Activated T-helper 2 cell treated with anti-CD3 and anti-CD28 coated beads, Interferon-gamma antibody, Interleukin-2, Interleukin-4, amounts not matched to agents 10 μg/mL and 5 μg/mL and 100 μg/mL, durations not matched to agents 14 hours and 24 hours and 36 hours (primary cell): ENCODE measurements around the gene MTF2. TPM values are rescaled to one million over a fixed set of nuclear protein-coding genes. Genes with fewer than 3 reads are reported as not detected.
"Not testable (repeated sequence)": the region's sequence is repeated elsewhere in the genome, so short reads cannot be mapped to it uniquely, and the experiment has no call there.

Source experiments
- DNase-seq: peaks from one replicate; pipeline ENCODE4 v3.0.0; 2021; ENCODE audit warnings: low spot score
- H3K27ac Mint-ChIP-seq: one replicate; pipeline ENCODE4 v1.8.0; 2021; ENCODE audit warnings: mixed read lengths
- H3K27me3 Mint-ChIP-seq: one replicate; pipeline ENCODE4 v1.8.0; 2021; ENCODE audit warnings: low read depth, mixed read lengths
- H3K36me3 Mint-ChIP-seq: one replicate; pipeline ENCODE4 v1.8.0; 2021; ENCODE audit warnings: low read depth, mixed read lengths
- H3K4me1 Mint-ChIP-seq: one replicate; pipeline ENCODE4 v1.8.0; 2021; ENCODE audit warnings: low read depth, mixed read lengths
- H3K4me3 Mint-ChIP-seq: one replicate; pipeline ENCODE4 v1.8.0; 2021; ENCODE audit warnings: low read depth, mild to moderate bottlenecking, moderate library complexity, mixed read lengths
- H3K9me3 Mint-ChIP-seq: one replicate; pipeline ENCODE4 v1.8.0; 2021; ENCODE audit warnings: mixed read lengths
- intact Hi-C: fragments of 100-400 bp; cut with micrococcal nuclease; formaldehyde crosslinking; loops from one replicate; pipeline ENCODE4 v1.15.1; 2023
- total RNA-seq: library from RNA; stranded (reverse); gene quantifications from 2 replicates; pipeline ENCODE4 v1.2.3, GENCODE V29; 2022

The MTF2 gene
- 73.1 and 83.5 TPM in 2 replicates for total RNA-seq

DNA sequence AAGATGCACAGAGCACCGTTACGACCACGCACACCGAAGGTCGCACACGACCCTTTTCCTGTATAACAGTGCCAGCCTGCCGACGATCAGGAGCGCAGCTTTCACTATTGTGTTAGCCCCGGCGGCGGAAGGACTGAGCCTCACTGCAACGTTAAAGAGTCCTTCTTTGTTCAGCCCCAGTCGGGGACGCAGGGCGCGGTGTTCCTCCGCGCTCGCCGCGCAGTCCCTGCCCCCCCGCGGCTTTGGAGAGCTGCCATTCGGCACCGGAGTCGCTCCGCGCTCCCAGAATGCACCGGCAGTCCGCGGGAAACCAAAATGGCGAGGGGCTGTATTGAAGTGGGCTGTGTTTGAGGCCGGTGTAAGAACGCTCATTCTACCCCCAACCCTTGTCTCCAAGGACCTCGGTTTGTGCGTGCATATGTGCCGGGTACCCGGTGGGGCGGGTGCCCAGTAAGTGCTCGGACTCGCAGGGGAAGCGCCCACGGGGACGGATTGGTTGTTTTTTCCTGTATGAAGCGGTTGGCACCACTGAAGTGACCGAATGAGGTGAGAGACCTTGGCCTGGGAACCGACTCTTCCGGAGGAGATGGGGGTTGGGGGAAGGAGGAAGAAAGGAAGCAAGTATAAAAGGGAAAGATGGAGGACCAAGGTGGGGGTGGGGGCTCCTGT, at the start of gene MTF2:
MTF2 (plus strand) TSS at position 298 of the 669 bp plus-strand sequence; CDS start at position 542, 244 bp downstream.
- peak; percentile 93 for DNase-seq
- Mint-ChIP-seq H3K4me3 (peak within 1 kb of the TSS; percentile 93), H3K36me3 (peaks cover 24% of the 10 kb centered on the region), H3K4me1 (peaks cover 25% of the 10 kb centered on the region), H3K27ac (peak within 1 kb of the TSS; percentile 89), H3K9me3 (peaks cover 13% of the 10 kb centered on the region), H3K27me3 (no peaks in the 10 kb centered on the region)
- intact Hi-C loops = loop anchor here (1.0 to 2.0 kb wide), 6 partner anchors 37 to 266 kb away; partner anchors contain the start of genes DIPK1A and DR1

DNA sequence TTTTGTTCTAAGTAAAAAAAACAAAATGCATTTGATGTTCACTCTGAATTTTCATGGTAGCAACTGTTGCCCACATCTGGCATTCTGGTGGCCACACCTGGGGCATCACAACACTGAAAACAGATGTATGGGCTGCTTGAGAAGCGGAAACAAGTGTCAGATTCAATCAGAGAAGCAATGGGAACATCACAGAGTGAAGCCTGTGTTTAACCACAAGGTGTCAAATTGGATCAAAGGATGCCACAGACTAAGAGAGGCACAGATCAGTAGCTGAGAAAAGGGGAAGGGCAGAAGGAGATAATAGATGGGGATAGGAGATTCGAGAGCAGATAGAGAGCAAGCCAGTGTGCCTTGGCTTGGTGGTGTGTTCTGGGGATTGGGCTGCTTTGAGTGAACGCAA, 49.8 kb upstream of the MTF2 start:
- H3K27me3 Mint-ChIP-seq = peaks cover 17% of the 10 kb centered on the region
- no peak overlapping the region for H3K27ac Mint-ChIP-seq
- no peak overlapping the region for H3K4me3 Mint-ChIP-seq
- peaks cover 28% of the 10 kb centered on the region for H3K4me1 Mint-ChIP-seq
- DNase-seq = peak; percentile 29
- intact Hi-C loops = loop anchor here (2.0 kb wide), 1 partner anchor 13 kb away; no protein-coding TSS in a partner anchor
- H3K9me3 Mint-ChIP-seq = no peaks in the 10 kb centered on the region
- no peaks in the 10 kb centered on the region for H3K36me3 Mint-ChIP-seq

DNA sequence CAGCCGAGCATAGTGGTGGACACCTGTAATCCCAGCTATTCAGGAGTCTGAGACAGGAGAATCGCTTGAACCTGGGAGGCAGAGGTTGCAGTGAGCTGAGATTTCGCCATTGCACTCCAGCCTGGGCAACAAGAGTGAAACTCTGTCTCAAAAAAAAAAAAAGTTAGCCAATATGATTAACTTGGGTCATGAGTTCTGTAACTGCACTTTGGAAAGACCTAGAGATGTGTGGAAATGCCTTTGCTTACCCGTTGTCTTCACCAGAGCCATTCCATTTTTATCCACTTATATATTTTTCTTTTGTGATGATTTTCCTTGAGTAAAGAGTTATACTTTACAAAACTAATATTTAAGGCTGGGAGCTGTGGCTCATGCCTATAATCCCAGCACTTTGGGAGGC, 48.9 kb upstream of the MTF2 start:
- DNase-seq, intact Hi-C loops, H3K36me3 Mint-ChIP-seq: not testable (repeated sequence)

DNA sequence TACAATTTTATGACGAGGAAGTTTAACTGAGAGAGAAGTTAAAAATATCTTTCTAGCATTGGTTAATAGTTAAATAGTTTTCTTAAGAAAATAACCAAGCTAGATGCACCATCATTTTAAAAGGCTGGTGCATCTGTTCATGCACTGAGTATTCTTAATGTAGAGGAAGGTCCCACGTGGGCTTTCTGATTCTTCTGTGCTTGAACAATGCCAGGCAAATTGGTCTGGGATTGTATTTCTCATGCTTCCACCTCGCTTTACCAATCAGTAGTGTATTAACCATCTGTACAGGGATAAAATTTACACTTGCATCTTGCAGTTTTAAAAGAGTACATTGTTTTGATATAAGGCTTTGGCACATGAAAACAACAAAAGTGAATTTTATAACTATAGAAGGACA, 47.4 kb upstream of the MTF2 start:
- Mint-ChIP-seq H3K4me3 (no peak overlapping the region), H3K36me3 (no peaks in the 10 kb centered on the region), H3K27ac (no peak overlapping the region), H3K9me3 (no peaks in the 10 kb centered on the region), H3K4me1 (peaks cover 26% of the 10 kb centered on the region), H3K27me3 (peaks cover 9% of the 10 kb centered on the region)
- intact Hi-C loops = no loop called here
- no peak for DNase-seq

More for the DNA sequence above, 48.9 kb upstream of the MTF2 start:
- H3K4me3 Mint-ChIP-seq, H3K27ac Mint-ChIP-seq, H3K9me3 Mint-ChIP-seq: not testable (repeated sequence)
- Mint-ChIP-seq H3K4me1 (peaks cover 28% of the 10 kb centered on the region), H3K27me3 (peaks cover 14% of the 10 kb centered on the region)

DNA sequence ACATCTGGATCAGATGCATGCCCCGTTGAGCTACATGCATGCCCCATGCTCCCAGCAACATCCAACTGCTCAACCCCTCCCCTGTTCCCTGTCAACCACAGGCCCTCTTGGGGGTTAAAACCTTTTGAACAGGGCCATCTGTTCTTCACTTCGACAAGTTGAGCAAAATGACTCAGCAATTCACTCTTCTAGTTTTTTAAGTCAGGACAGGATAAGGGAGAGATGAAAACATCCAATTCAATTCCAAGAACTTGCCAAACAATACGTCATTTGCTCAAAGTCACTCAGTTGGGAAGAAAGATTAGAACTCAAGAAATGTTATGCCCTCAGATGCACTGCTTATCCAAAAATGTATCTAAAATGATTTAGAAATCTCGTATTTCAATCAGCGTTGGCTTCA, 46.1 kb upstream of the MTF2 start:
- DNase-seq = no peak
- Mint-ChIP-seq H3K27me3 (peaks cover 5% of the 10 kb centered on the region), H3K27ac (no peak overlapping the region), H3K36me3 (no peaks in the 10 kb centered on the region), H3K4me1 (peaks cover 30% of the 10 kb centered on the region), H3K9me3 (no peaks in the 10 kb centered on the region), H3K4me3 (no peak overlapping the region)
- intact Hi-C loops = no loop called here

- peaks cover 34% of the 10 kb centered on the region for H3K4me1 Mint-ChIP-seq
- no peak for DNase-seq
- no peak overlapping the region for H3K27ac Mint-ChIP-seq
- no peaks in the 10 kb centered on the region for H3K36me3 Mint-ChIP-seq
- intact Hi-C loops = no loop called here
- no peaks in the 10 kb centered on the region for H3K27me3 Mint-ChIP-seq
- no peak overlapping the region for H3K4me3 Mint-ChIP-seq
- no peaks in the 10 kb centered on the region for H3K9me3 Mint-ChIP-seq
Observed at GRCh38 chr1:93033785-93034184, 45.3 kb upstream of the MTF2 start.

DNA sequence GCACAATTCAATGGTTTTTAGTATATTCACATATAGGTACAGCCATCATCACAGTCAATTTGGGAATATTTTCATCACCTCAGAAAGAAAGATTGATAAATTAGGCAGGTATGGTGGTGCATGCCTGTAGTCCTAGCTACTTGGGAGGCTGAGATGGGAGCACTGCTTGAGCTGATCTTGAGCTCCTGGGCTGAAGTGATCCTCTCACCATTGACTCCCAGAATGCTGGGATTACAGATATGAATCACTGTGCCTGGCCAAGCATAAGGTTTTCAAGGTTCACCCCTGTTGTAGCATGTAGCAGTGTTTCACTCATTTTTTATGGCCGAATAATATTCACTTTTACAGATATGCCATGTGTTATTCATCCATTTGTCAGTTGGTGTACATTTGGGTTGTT, 44.7 kb upstream of the MTF2 start:
- intact Hi-C loops = no loop called here
- Mint-ChIP-seq H3K4me3 (no peak overlapping the region), H3K27ac (no peak overlapping the region), H3K4me1 (peaks cover 34% of the 10 kb centered on the region), H3K9me3 (no peaks in the 10 kb centered on the region), H3K27me3 (no peaks in the 10 kb centered on the region), H3K36me3 (no peaks in the 10 kb centered on the region)
- DNase-seq = no peak

- no peak overlapping the region for H3K27ac Mint-ChIP-seq
- H3K9me3 Mint-ChIP-seq = no peaks in the 10 kb centered on the region
- peaks cover 33% of the 10 kb centered on the region for H3K4me1 Mint-ChIP-seq
- no peak for DNase-seq
- H3K4me3 Mint-ChIP-seq = no peak overlapping the region
- intact Hi-C loops = no loop called here
- H3K27me3 Mint-ChIP-seq = no peaks in the 10 kb centered on the region
- no peaks in the 10 kb centered on the region for H3K36me3 Mint-ChIP-seq
Observed at GRCh38 chr1:93036672-93037071, 42.4 kb upstream of the MTF2 start.

DNA sequence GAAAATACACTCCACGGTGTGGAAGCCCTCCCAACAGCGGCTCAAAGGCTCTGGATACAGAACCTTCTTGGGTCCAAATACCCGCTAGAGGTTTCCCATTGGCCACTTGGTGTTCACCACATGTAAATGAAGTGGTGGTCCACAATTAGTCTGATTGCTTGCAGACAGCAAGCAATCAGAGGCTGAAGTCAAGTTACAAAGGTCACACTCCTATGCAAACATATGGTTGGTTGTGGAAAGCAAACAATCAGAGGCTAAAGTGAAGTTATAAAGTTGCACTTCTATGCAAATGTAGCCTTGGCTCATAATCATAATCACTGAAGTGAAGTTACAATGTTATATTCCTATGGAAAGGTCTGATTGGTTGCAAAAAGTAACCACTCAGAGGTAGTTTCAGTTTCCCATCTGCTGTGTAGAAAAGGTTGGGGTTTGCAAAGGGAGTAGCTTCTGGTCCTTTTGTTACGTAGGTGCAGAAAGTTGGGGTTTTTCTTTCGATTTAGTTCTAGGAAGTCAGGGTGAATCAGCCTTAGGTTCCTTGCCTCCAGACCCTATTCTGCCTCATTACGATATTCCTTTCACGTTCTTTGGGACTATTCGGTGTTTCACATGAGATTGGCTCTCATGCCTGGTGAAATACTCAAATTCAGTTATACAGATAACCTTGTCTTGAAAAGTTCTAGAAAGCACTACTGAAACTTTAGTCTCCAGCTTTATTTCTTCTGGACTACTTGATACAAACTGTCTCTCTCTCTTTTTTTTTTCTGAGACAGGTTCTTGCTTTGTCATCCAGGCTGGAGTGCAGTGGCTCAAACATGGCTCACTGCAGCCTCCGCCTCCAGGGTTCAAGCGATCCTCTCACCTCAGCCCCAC, 36.7 kb upstream of the MTF2 start:
- Mint-ChIP-seq H3K4me1 (peaks cover 34% of the 10 kb centered on the region), H3K9me3 (no peaks in the 10 kb centered on the region), H3K27me3 (no peaks in the 10 kb centered on the region), H3K36me3 (no peaks in the 10 kb centered on the region), H3K4me3 (peak overlapping the region; percentile 71), H3K27ac (peak overlapping the region; percentile 92)
- intact Hi-C loops = loop anchor here (1.0 to 2.0 kb wide), 3 partner anchors 14 to 137 kb away; partner anchors contain the start of gene MTF2
- DNase-seq = peak; percentile 37

DNA sequence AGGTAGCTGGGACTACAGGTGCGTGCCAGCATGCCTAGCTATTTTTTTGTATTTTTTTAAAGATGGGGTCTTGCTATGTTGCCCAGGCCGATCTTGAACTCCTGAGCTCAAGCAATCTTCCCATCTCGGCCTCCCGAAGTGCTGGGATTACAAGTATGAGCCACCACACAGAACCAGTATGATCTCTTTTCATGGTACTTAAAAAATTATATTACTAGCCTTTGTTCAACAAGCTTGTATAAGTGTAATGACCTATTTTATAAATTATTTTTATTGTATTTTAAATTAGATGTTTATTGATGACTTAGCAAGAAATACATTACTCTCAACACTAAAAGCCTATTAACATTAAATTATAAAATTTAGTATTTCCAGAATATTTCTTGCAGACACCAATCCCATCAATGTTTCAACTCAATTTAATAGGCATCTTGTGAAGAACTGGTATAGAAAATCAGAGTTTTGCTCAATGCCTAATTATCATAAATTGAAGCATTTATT, 36.0 kb upstream of the MTF2 start:
- H3K4me3 Mint-ChIP-seq = peak overlapping the region; percentile 71
- H3K36me3 Mint-ChIP-seq = no peaks in the 10 kb centered on the region
- intact Hi-C loops = loop anchor here (2.0 kb wide), 1 partner anchor 14 kb away; no protein-coding TSS in a partner anchor
- DNase-seq = no peak
- no peaks in the 10 kb centered on the region for H3K9me3 Mint-ChIP-seq
- no peaks in the 10 kb centered on the region for H3K27me3 Mint-ChIP-seq
- peaks cover 30% of the 10 kb centered on the region for H3K4me1 Mint-ChIP-seq
- H3K27ac Mint-ChIP-seq = peak overlapping the region; percentile 92

GRCh38 chr1:93047618-93048017, 31.5 kb upstream of the MTF2 start:
- Mint-ChIP-seq H3K4me3 (no peak overlapping the region), H3K27ac (no peak overlapping the region), H3K4me1 (peaks cover 7% of the 10 kb centered on the region), H3K27me3 (peaks cover 1% of the 10 kb centered on the region), H3K36me3 (no peaks in the 10 kb centered on the region), H3K9me3 (no peaks in the 10 kb centered on the region)
- no peak for DNase-seq
- intact Hi-C loops = no loop called here

DNA sequence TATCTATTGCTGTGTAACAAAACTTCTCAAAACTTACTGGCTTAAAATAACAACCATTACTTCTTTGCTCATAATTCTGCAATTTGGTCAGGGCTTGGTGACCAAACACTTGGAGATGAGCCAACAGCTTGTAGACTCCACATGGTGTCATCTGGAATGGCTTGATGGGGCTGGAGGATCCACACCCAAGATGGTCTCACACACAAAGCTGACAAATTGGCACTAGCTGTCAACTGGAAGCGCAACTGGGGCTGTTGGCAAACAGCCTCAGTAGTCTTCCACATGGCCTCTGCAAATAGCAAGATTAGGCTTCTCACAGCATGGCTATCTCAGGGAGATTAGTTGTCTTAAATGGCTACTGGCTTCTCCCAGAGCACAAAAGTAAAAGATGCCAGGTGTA, 27.1 kb upstream of the MTF2 start:
- intact Hi-C loops = no loop called here
- no peak overlapping the region for H3K4me3 Mint-ChIP-seq
- DNase-seq = no peak
- H3K4me1 Mint-ChIP-seq = peaks cover 2% of the 10 kb centered on the region
- no peaks in the 10 kb centered on the region for H3K36me3 Mint-ChIP-seq
- H3K27me3 Mint-ChIP-seq = peaks cover 13% of the 10 kb centered on the region
- no peak overlapping the region for H3K27ac Mint-ChIP-seq
- no peaks in the 10 kb centered on the region for H3K9me3 Mint-ChIP-seq

- no peak overlapping the region for H3K27ac Mint-ChIP-seq
- intact Hi-C loops = no loop called here
- no peak for DNase-seq
Observed at GRCh38 chr1:93056214-93056613, 22.9 kb upstream of the MTF2 start.

More at GRCh38 chr1:93056214-93056613, 22.9 kb upstream of the MTF2 start:
- peaks cover 2% of the 10 kb centered on the region for H3K4me1 Mint-ChIP-seq
- H3K9me3 Mint-ChIP-seq = no peaks in the 10 kb centered on the region
- no peak overlapping the region for H3K4me3 Mint-ChIP-seq
- H3K27me3 Mint-ChIP-seq = peaks cover 32% of the 10 kb centered on the region
- H3K36me3 Mint-ChIP-seq = no peaks in the 10 kb centered on the region
